HG02981 (cell line): ENCODE measurements around the gene KCNG4.
"Not testable (repeated sequence)": the region's sequence is repeated elsewhere in the genome, so short reads cannot be mapped to it uniquely, and the experiment has no call there.

Experiments
- ATAC-seq: cut with Tn5 transposase; IDR thresholded peaks from one replicate; pipeline ENCODE4 v1.9.1; 2021; ENCODE audit warnings: mild to moderate bottlenecking, moderate library complexity; ENCODE audit not compliant: unreplicated experiment

The KCNG4 gene

GRCh38 chr16:84212154-84212553, 27.7 kb downstream of the KCNG4 start:
- ATAC-seq: no peak

DNA sequence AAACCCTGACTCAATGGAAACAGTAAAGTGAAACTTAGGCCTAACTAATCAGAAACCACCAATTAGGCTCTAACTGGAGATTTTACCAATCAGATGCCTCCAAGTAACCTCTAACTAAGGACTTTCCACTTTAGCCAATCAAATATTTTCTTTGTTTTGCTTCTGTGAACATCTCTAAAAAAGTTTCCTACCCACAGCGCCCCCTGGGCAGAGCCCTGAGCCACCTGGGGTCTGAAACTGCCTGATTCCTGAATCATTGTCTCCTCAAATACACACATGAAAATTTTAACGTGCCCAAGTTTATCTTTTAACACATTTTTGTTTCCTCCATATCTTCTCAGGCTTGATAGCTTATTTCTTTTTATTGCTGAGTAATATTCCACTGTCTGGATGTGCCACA, 29.8 kb downstream of the KCNG4 start:
- no peak for ATAC-seq

DNA sequence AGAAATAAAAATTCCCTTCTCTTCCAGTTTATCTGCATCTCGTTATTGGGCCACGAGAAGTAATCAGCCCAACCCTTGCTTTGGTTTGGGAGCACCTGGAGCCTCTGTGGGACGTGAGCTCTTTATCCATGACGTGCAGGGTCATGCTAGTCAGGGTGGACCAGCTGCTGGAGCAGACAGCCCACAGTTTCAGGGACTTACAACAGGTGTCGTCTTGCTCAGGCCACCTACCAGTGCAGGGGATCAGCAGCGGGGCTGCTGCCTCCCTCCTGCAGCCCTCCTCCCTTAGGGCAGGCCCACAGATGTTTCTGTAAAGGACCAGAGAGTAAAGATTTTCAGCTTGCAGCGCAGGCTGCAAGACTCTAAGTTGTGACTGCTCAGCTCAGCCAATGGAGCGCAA, 31.9 kb downstream of the KCNG4 start:
- ATAC-seq: no peak

GRCh38 chr16:84207251-84207650, 32.6 kb downstream of the KCNG4 start:
- no peak for ATAC-seq

- ATAC-seq: no peak
Observed at GRCh38 chr16:84205976-84206691, 33.7 kb downstream of the KCNG4 start.

DNA sequence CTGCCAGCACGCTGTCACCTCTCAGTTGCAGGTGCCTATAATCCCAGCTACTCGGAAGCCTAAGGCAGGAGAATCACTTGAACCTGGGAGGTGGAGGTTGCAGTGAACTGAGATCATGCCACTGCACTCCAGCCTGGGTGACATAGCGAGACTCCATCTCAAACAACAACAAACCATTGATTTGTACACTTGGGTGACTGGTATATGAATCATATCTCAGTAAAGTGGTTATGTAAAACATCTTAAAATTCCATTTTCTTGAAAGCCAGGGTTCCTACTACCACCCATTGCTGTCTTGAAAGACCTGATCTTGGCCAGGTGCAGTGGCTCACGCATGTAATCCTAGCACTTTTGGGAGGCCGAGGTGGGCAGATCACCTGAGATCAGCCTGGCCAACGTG, 34.7 kb downstream of the KCNG4 start:
- ATAC-seq: not testable (repeated sequence)

GRCh38 chr16:84204551-84204950, 35.3 kb downstream of the KCNG4 start:
- not testable (repeated sequence) for ATAC-seq

DNA sequence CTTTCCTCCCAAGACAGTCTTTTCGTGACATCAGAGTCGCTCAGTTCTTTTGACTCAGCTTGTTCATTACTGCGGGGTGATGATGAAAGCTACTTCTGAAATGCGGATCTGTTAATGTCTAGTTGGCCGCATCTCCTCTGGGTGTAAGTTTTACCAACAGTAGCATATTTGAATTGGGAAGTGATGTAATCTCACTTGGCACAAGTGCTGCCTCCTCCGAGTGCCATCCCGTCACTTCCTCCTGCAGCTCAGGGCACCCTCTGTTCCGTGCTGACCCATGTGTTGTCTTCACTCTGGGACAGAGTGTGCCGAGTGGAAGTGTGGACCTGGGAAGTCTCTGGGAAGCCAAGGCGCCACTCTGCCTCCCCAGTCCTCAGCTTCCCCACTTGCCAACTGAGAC, 40.0 kb downstream of the KCNG4 start:
- ATAC-seq: no peak

DNA sequence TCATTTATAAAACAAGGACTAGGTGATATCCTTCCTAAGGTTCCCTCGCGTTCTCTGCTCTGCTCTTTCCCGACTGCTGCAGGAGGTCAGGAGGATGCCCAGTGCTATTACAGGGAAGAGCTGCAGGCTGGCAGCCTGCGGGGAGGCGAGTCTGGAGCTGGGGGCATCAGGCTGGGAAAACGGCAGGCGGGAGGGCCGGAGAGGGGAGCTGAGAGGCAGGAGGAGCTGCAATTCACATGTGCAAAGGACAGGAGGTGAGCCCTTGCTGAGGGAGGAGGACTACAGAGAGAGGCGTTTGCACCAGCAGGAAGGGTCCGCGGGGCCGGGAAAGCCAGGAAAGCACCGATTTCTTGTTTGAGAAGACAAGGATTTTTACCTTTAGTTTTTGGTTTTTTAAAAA, 40.7 kb downstream of the KCNG4 start:
- no peak for ATAC-seq

DNA sequence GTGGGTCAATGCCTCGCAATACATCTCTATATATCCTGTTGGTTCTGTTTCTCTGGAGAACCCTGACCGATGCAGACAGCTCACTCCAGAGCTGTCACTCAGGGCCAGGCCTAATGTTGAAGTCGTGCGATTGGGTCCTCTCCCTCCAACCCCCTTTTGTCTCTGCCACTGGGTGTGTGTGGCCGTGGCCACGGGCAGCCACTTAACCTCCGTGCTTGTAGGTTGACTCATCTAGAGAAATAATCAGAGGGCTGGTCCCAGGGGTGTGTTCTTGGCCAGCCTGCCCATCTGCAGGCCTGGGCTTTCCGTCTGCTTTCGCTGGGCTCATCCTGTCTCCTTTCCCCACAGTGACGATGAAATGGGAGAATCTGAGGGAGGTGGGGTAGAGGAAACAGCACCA, 41.4 kb downstream of the KCNG4 start:
- no peak for ATAC-seq

GRCh38 chr16:84197466-84198128, 42.2 kb downstream of the KCNG4 start:
- ATAC-seq: no peak

DNA sequence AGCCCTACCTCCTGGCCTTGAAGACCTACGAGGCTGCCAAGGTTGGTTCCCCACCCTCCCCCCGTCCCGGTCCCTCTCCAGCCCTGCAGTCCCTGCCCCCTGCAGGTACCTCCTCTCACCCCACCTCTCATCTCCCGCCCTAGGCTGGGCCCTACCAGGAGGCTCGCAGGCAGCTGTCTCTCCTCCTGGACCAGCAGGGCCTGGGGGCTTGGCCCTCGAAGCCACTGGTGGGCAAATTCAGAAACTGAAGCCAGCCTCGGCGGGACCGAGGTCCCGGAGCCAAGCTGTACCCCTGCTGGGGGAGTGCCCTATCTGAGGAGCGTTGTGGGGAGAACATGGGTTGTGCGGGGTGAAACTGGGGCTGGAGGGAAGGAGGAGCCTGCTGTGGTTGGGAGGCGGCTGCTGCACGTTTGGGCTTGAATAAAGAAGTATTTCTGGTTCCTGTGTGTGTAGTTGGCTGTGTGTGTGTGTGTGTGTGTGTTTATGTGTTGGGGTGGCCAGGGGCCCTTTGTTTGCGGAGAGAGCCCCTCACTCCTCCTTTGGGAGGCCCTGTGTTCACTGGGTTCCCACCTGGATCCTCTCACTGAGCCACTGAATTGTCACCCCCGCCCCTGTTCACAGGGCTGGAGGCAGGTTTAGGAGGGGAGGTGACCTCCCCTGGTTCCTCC, 43.0 kb downstream of the KCNG4 start:
- no peak for ATAC-seq

GRCh38 chr16:84196101-84196500, 43.7 kb downstream of the KCNG4 start:
- no peak for ATAC-seq

DNA sequence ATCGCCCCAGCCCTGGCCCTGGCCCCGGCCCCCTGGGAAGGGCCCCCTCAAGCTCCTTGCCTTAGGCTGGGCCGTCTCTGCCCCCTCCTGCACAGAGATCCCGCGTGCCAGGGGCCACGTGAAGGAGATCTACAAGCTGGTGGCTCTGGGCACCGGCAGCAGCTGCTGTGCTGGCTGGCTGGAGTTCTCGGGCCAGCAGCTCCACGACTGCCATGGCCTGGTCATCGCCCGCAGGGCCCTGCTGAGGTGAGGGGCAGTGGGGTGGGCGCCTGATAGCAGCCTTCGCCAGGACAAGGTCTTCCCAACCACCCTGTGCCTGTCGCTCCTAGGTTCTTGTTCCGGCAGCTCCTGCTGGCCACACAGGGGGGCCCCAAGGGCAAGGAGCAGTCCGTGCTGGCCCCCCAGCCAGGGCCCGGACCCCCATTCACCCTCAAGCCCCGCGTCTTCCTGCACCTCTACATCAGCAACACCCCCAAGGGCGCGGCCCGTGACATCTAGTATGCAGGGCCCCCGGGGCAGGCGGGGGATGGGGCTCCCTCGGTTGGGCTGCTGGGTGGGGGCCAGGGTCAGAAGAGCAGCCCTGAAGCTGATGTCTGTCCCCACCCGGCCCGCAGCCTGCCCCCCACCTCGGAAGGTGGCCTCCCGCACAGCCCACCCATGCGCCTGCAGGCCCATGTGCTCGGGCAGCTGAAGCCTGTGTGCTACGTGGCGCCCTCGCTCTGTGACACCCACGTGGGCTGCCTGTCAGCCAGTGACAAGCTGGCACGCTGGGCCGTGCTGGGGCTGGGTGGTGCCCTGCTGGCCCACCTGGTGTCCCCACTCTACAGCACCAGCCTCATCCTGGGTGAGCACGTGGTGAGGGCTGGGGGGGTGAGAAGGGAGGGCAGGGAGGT, 44.4 kb downstream of the KCNG4 start:
- no peak for ATAC-seq

DNA sequence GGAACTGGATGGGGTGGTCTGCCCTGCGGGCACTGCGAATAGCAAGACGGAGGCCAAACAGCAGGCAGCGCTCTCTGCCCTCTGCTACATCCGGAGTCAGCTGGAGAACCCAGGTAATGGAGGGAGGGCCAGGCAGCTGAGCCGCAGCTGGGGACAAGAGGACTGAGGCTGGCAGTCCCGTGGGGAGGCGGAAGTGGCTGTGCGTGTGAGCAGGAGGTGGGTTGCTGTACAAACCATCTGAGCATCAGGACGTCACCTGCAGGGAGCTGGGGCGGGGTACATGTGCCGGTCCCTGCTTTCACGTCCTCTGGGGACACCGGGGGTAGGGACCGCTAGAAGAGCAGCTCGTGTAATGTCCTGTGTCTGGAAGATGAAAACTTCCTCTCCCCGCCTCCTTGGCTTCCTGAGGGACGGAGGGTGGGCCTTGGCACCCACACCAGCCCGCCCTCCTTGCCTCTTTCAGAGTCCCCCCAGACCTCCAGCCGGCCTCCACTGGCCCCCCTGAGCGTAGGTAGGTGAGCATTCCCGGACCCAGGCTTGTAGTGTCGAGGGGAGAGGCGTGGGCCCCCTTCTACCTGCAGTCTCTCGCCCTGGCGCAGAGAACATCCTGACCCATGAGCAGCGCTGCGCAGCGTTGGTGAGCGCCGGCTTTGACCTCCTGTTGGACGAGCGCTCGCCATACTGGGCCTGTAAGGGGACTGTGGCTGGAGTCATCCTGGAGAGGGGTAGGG, 45.2 kb downstream of the KCNG4 start:
- ATAC-seq: peak; percentile 80

GRCh38 chr16:84194018-84194417, 45.8 kb downstream of the KCNG4 start:
- ATAC-seq: no peak

GRCh38 chr16:84193480-84193879, 46.3 kb downstream of the KCNG4 start:
- ATAC-seq: no peak

DNA sequence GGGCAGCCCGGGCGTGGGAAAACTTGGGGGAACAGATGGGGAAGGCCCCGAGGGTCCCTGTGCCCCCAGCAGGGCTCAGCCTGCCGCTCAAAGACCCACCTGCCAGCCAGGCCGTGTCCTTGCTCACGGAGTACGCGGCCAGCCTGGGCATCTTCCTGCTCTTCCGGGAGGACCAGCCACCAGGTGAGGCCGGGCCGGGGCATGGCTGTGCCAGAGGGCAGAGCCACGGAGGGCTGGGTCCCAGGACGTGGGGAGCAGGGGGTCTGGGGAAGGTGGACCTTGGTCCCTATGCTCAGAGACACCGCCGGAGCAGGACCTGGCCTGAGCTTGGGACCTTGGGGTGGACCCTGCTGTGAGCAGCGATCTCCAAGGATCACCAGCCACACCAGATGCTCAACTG, 48.3 kb downstream of the KCNG4 start:
- no peak for ATAC-seq

DNA sequence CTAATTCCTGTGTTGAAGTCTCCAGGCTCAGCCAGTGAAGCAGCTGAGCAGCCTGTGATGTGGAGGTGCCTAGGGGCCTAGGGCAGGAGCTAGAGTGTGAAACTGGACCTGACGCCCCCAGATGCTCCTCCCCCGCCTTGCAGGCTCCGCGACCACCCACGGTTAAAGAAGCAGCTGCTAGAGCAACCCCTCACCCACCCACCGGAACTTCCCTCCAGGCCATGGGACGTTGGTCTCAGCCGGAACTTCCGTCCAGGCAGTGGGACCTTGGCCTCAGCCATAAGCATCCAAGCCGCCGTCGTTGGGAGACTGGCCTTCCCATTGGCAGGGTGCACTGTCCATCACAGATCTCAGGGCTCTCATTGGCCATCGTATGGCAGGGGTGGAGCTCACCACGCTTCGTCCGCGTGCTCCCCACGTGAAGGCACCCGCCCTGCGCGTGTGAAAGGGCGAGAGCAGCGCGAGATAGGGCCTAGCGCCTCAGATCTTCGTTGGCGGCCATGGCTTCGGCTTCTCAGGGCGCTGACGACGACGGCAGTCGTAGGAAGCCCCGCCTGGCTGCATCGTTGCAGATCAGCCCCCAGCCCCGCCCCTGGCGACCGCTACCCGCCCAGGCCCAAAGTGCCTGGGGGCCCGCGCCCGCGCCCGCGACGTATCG, 49.0 kb downstream of the KCNG4 start, which contains the start of gene ADAD2:
Gene ADAD2, plus strand, starts transcription at position 427 of the 658 bp plus-strand sequence. Its CDS starts 74 bp downstream, at position 501.
- no peak for ATAC-seq
